Airway epithelial cell (primary cell): ENCODE data around the gene MIEF1. TPM values are rescaled to one million over a fixed set of nuclear protein-coding genes. Genes with fewer than 3 reads are reported as not detected.

ENCODE experiments used
- total RNA-seq: library from RNA; depleted of rRNA; stranded (reverse); fragments of >200 nt; gene quantifications from 2 replicates; pipeline ENCODE4 v1.2.3, GENCODE V29; 2015

MIEF1 gene
- 27.9 and 31.8 TPM in 2 replicates for total RNA-seq

DNA sequence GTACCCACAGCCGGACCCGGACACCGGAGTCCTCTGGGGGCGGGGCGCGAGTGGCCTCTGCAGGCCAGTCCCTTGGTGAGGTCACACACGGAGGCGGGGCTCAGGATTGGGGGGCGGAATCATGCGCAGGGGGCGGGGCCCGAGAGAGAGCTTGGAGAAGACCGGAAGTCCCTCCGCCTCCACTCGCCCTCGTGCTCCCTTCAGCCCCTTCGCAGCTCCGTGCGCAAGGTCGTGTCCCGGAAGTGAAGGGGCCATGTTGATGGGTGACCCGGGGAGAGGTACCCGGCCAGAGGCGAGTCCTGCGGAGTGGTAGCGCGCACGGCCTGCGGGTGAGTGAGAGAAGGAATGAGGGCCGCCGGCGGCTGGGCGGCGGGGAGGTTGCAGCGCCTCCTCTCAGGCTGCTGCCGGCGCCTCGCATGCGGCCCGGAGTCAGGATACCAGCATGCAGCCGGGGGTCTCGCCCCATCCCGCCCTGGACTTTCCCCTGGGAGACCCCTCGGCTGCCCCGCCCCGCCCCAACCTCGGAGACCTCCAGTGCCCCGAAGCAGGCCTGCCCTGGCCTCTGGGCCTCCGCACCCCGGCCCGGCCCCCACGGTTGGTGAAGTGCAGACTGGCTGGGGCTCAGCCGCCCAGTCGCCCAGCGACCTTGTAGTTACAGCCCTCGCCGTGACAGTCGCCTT lies at the start of gene MIEF1:
Gene MIEF1, plus strand, starts transcription at position 182 of the 680 bp plus-strand sequence. CDS start 9,005 bp downstream, outside the sequence.

DNA sequence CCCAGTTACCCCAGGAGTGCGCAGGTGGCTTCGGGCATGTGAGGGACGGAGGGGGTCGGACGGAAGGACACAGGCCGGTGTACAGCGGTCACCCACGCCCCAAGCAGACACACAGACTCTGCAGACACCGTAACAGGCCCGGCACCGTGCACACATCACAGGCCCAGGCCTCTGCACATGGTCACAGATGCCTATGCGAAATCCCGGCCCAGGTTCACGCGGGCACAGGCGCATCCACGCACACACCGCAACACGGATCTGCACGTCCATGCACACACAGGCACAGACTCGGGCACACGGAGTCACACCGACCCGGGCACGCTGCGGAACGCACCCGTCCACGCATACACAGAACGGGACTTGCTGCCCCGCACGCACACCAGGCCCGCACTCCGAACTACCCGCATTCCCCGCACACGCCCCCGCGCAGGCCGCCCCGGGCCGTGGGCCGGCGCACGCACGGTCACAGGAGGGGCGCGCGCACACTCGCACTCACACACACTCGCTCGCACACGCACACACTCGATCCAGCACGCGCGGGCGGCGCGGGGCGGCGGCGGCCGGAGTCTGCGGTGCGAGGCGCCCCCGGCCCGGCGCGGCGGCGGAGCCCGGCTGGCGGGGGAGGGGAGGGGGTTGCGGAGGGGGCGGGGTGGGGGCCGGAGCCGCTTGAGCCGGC lies 45.4 kb upstream of the MIEF1 start, which contains the start of gene MGAT3:
Gene MGAT3, plus strand, starts transcription at position 491 of the 676 bp plus-strand sequence. CDS start 30,336 bp downstream, outside the sequence.

DNA sequence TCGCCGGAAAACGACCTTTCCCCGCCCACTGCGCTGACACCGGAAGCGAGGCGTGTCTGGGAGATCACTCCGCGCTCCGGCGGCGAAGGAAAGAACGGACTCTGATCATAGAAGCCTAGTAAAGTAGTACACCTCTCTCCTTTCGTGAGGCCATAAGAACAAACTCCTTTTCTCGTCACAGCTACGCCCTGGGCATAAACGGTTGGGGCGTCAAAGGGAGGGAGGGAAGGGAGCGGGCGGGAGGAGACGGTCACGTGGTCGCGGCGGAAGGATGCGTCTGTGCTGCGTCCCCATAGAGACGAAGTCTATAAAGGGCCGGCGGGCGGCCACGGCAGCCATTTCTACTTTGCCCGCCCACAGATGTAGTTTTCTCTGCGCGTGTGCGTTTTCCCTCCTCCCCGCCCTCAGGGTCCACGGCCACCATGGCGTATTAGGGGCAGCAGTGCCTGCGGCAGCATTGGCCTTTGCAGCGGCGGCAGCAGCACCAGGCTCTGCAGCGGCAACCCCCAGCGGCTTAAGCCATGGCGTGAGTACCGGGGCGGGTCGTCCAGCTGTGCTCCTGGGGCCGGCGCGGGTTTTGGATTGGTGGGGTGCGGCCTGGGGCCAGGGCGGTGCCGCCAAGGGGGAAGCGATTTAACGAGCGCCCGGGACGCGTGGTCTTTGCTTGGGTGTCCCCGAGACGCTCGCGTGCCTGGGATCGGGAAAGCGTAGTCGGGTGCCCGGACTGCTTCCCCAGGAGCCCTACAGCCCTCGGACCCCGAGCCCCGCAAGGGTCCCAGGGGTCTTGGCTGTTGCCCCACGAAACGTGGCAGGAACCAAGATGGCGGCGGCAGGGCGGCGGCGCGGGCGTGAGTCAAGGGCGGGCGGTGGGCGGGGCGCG lies 18.4 kb downstream of the MIEF1 start, which contains the start of gene ATF4:
Gene ATF4, plus strand, starts transcription at position 337 of the 880 bp plus-strand sequence. CDS start 884 bp downstream, outside the sequence.

DNA sequence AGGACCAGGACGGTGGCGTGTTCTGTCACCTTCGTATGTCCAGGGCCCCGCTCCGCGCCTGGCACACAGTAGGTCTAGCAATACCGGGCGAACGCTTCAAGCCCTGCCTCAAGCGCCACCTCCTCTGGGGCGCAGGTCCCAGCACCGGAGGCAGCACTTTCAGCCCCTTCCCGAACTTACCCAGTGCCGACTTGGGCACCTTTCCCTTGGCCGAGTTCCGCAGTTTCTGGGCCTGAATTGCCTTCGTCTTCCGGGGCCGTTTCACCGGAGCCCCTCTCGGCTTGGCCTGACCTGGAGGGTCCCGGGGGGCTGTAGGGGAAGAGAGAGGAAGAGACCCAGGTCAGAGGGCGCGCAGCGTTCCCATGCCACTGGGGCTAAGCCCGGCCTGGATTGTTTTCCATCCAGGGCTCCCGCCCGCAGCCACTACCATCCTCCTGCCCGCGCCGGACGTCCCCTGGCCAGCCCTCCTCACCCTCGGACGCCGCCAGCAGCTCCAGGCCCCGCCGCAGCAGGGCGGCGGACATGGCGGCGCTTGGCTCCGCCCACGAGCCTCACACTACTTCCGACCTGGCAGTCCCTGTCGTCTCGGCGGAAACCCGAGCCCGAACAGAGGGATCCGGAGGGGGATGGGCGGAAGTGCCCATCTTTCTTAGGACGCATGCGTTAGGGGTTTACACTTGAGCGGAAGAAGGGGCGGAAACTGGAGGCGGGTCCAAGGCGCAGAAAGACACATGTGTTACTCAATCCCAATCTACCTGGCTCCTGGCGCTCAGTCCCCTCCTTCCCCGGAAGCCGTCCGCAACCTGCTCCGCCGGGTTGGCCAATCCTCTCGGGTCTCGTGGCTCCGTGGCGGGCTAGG lies 30.4 kb downstream of the MIEF1 start, which contains the start of gene RPS19BP1:
Gene RPS19BP1, minus strand, starts transcription at position 534 of the 859 bp plus-strand sequence. Its CDS starts 10 bp downstream, at position 524.

Other genes starting within 250 kb of the MIEF1 start
- gene RPL3, start 182.7 kb upstream of the MIEF1 start, total RNA-seq: 2,280 and 2,292 TPM in 2 replicates
- gene SYNGR1, start 152.3 kb upstream of the MIEF1 start, total RNA-seq: 6.4 and 6.5 TPM in 2 replicates
- gene TAB1, start 102.5 kb upstream of the MIEF1 start, total RNA-seq: 8.6 and 25.2 TPM in 2 replicates
- gene MGAT3, start 45.3 kb upstream of the MIEF1 start, total RNA-seq: 0.37 and 0.85 TPM in 2 replicates
- 307 and 311 TPM in 2 replicates for gene ATF4, start 18.3 kb downstream of the MIEF1 start, total RNA-seq
- 147 and 151 TPM in 2 replicates for gene RPS19BP1, start 30.5 kb downstream of the MIEF1 start, total RNA-seq
- gene CACNA1I, start 68.5 kb downstream of the MIEF1 start, total RNA-seq: 0.07 and 0.14 TPM in 2 replicates